LNCAP (cell line): ENCODE results near the gene RAB25.

ENCODE experiments used
- TF ChIP-seq, protein P1 (sequence below): fragments of 450-650 bp; IDR thresholded peaks from 2 replicates; pipeline ENCODE4 v1.5.1; 2017; ENCODE audit warnings: mild to moderate bottlenecking

The RAB25 gene

GRCh38 chr1:156091610-156092009 is 30.6 kb downstream of the RAB25 start:
- TF ChIP-seq, protein P1, sequence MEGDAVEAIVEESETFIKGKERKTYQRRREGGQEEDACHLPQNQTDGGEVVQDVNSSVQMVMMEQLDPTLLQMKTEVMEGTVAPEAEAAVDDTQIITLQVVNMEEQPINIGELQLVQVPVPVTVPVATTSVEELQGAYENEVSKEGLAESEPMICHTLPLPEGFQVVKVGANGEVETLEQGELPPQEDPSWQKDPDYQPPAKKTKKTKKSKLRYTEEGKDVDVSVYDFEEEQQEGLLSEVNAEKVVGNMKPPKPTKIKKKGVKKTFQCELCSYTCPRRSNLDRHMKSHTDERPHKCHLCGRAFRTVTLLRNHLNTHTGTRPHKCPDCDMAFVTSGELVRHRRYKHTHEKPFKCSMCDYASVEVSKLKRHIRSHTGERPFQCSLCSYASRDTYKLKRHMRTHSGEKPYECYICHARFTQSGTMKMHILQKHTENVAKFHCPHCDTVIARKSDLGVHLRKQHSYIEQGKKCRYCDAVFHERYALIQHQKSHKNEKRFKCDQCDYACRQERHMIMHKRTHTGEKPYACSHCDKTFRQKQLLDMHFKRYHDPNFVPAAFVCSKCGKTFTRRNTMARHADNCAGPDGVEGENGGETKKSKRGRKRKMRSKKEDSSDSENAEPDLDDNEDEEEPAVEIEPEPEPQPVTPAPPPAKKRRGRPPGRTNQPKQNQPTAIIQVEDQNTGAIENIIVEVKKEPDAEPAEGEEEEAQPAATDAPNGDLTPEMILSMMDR = no peak

GRCh38 chr1:156095906-156096508 is 35.0 kb downstream of the RAB25 start:
- TF ChIP-seq, protein P1 = no peak

DNA sequence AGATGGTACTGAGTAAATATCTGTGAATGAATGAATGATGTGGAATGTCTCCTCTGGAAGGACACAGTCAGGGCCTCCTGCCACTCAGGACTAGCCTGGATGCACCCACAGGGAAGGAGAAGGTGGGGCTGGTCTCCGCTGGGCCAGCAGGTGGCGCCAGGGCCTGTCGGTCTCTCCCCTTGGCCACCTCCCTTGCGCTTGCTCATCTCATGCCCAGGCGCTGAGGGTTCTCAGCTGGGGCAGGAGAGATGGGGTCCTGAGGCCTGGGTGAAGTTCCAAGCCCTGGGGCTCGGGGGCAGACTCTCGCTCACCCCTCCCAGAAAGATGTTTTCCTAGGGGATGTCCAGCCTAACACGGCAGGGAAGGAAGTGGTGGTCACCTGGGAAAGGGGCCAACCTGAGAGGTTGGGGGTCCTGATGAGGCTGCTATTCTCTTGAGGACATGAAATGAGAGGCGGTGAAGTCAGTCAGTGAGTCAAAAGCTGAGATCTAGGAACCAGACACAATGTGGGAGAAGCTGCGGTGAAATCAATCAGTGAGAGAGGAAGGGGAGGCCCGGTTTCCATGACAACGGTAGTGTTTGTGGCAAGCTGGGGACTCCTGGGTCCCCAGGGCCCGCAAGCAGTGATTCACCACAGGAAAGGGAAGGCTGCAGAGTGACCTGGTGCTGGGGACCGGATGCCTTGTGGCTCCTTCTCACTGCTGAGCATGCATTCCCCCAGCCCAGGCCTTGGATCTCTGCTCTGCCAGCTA is 35.9 kb downstream of the RAB25 start:
- TF ChIP-seq, protein P1 = peak; percentile 98

DNA sequence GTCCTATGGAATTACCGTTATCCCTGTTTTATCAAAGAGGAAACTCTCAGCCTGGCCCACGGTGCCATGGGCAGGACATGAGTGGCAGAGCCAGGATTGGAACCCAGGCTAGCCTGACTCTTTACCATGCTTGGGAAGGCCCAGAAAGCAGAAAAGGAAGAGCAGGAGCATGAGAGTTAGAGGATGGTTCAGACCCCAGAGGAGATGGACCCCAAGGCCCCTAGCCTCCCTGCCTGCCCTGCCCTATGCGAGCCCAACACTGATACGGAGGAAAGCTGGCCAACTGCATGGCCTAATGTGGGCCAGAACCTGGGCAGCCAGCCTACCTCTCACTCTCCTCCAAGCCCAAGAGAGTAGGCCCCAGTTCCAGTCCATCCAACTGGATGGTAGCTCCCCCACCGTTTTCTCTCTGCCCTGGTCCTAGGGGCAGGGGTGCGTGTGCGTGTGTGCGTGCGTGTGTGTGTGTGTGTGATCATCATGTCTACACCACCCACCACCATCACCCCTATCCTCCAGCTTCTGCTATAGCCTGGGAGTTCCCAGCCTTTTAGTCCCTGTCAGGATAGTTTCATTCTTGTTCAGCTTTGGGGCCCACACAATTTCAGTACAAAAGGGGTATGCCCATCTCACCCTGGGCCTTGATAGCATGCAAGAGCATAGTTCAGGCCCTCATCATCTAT is 36.7 kb downstream of the RAB25 start:
- TF ChIP-seq, protein P1 = no peak

DNA sequence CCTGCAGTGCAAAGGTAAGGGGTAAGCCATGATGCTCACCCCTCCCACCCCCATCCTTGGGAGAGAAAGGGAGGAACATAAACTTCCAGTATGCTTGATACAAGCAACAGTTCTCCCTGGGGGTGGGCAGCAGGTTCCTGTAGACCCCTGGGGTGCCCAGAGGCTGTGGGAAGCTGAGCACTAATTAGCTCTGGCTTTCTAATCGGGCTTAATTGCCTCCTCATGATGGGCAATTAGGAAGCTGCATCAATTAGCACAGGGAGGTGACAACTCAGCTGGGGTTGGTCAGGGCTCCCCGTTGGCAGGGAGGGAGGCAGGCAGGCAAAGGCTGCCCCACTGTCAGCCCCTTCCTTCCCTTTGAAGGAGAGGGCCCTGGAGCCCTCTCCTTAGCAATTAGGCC is 37.8 kb downstream of the RAB25 start:
- TF ChIP-seq, protein P1 = no peak

DNA sequence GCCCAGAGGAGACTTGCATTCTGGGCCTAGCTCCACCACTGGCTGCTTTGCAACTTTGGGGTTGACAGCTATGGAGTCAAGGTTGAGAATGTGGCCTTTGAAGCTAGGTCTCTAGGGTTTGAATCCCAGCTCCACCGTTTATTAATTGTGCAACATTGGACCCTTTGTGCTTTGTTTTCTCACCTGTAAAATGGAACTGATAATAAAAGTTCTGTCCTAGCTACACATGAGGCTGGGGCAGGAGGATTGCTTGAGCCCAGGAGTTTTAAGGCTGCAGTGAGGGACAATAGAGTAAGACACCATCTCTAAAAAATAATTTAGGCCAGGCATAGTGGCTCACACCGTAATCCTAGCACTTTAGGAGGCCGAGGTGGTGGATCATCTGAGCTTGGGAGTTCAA is 38.3 kb downstream of the RAB25 start:
- TF ChIP-seq, protein P1 = no peak

GRCh38 chr1:156100205-156100995 is 39.4 kb downstream of the RAB25 start:
- TF ChIP-seq, protein P1 = no peak
